Keratinocyte (primary cell): ENCODE data around the gene NMNAT2.

Source experiments
- EZH2 ChIP-seq: IDR thresholded peaks from one replicate; pipeline ENCODE4 v1.6.1; 2012; ENCODE audit warnings: inconsistent platforms, mild to moderate bottlenecking, low read length, moderate library complexity
- TF ChIP-seq, protein P1 (sequence below), 3 experiments: IDR thresholded peaks in 1 of 3; conservative IDR thresholded peaks in 1 of 3; optimal IDR thresholded peaks in 1 of 3; 2 replicates in 2 of 3; 3 replicates in 1 of 3; pipeline versions ENCODE3 to v1.5.1; 2011; ENCODE audit warnings: low read length in 3 of 3, mild to moderate bottlenecking in 3 of 3, moderate library complexity in 2 of 3, control low read depth in 1 of 3, inconsistent platforms in 1 of 3; ENCODE audit not compliant: insufficient read depth in 2 of 3; ENCODE audit errors: extremely low read depth in 1 of 3

DNA sequence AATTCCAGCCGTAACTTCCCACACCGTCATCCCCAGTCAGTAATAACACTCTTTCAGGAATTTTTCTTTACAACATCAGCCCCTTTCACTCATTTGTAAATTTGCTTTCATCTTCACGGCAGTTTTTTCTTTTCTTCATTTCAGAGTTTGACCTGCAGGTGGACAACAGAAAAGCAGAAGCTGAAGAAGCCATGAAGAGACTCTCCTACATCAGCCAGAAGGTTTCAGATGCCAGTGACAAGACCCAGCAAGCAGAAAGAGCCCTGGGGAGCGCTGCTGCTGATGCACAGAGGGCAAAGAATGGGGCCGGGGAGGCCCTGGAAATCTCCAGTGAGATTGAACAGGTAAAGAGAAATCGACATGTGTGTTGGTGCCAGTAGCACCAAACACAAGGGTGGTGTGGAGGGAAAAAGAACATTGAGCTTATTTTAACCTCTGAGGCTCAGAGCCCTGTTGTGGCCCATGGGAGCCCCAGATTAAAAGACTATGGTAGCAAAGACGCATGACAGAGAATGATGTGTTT lies 178.9 kb downstream of the NMNAT2 start:
- TF ChIP-seq, protein P1, sequence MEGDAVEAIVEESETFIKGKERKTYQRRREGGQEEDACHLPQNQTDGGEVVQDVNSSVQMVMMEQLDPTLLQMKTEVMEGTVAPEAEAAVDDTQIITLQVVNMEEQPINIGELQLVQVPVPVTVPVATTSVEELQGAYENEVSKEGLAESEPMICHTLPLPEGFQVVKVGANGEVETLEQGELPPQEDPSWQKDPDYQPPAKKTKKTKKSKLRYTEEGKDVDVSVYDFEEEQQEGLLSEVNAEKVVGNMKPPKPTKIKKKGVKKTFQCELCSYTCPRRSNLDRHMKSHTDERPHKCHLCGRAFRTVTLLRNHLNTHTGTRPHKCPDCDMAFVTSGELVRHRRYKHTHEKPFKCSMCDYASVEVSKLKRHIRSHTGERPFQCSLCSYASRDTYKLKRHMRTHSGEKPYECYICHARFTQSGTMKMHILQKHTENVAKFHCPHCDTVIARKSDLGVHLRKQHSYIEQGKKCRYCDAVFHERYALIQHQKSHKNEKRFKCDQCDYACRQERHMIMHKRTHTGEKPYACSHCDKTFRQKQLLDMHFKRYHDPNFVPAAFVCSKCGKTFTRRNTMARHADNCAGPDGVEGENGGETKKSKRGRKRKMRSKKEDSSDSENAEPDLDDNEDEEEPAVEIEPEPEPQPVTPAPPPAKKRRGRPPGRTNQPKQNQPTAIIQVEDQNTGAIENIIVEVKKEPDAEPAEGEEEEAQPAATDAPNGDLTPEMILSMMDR (optimal IDR thresholded peaks at IDR 0.05 in 1 of 3, IDR thresholded peaks at IDR 0.05 in 1 of 3, conservative IDR thresholded peaks at IDR 0.05 in 1 of 3; ENCODE audit: extremely low read depth in 1 of 3, insufficient read depth in 2 of 3, low read length in 3 of 3), result no peak
- TF ChIP-seq EZH2, result no peak
